Prostate gland (tissue), 2 donors: ENCODE data around the gene SRGAP3.
A peak's percentile ranks its signal among the peaks of the same experiment; 100 is the strongest.

Experiments
- CTCF ChIP-seq, 4 experiments: fragments of 200-600 bp in 2 of 4; fragments of 450-650 bp in 2 of 4; sonication (generic) in 2 of 4; IDR thresholded peaks; 1 replicate in 3 of 4; 2 replicates in 1 of 4; pipeline ENCODE4 v1.5.1; 2016 to 2019; ENCODE audit warnings: antibody characterized with exemption in 4 of 4, mild to moderate bottlenecking in 2 of 4, moderate library complexity in 2 of 4
- POLR2A ChIP-seq: fragments of 450-650 bp; IDR thresholded peaks from one replicate; pipeline ENCODE4 v1.6.1; 2016; ENCODE audit warnings: antibody characterized with exemption, mild to moderate bottlenecking

GRCh38 chr3:9149566-9149965, 99.9 kb downstream of the SRGAP3 start:
- TF ChIP-seq CTCF (IDR thresholded peaks at IDR 0.05) (peak in 1 of 4 experiments; percentile 30), POLR2A (no peak)
